H9 (cell line): Measurements from ENCODE around the gene GPS1. TPM values are rescaled to one million over a fixed set of nuclear protein-coding genes. Genes with fewer than 3 reads are reported as not detected.

ENCODE experiments used
- DNase-seq: peaks from one replicate; pipeline ENCODE4 v3.0.0-alpha.2; 2017
- H2AFZ ChIP-seq: one replicate; pipeline ENCODE4 v1.6.1; 2013; ENCODE audit warnings: mild to moderate bottlenecking, low read length, control low read depth, moderate library complexity
- H2AK5ac ChIP-seq: 2 replicates; pipeline ENCODE4 v1.6.1; 2013; ENCODE audit warnings: low read length, control low read depth, mixed read lengths; ENCODE audit not compliant: insufficient read length
- H2BK120ac ChIP-seq: one replicate; pipeline ENCODE4 v1.6.1; 2013; ENCODE audit warnings: low read depth, mild to moderate bottlenecking, low read length, control low read depth, inconsistent platforms; ENCODE audit not compliant: poor library complexity, severe bottlenecking
- H2BK12ac ChIP-seq: 2 replicates; pipeline ENCODE4 v1.6.1; 2013; ENCODE audit warnings: low read length, control low read depth, mixed read lengths, low read depth; ENCODE audit not compliant: insufficient read length
- H2BK15ac ChIP-seq: 2 replicates; pipeline ENCODE4 v1.6.1; 2013; ENCODE audit warnings: low read depth, low read length, control low read depth
- H2BK20ac ChIP-seq: one replicate; pipeline ENCODE4 v1.6.1; 2013; ENCODE audit warnings: low read depth, mild to moderate bottlenecking, low read length, control low read depth, inconsistent platforms; ENCODE audit not compliant: poor library complexity, severe bottlenecking
- H2BK5ac ChIP-seq: 2 replicates; pipeline ENCODE4 v1.6.1; 2013; ENCODE audit warnings: low read length, control low read depth, mixed read lengths; ENCODE audit not compliant: insufficient read length
- H3K14ac ChIP-seq: 2 replicates; pipeline ENCODE4 v1.6.1; 2013; ENCODE audit warnings: low read length, control low read depth; ENCODE audit not compliant: insufficient read depth
- H3K18ac ChIP-seq: 2 replicates; pipeline ENCODE4 v1.6.1; 2013; ENCODE audit warnings: low read depth, mild to moderate bottlenecking, mixed read lengths, low read length, control low read depth; ENCODE audit not compliant: insufficient read length
- H3K23ac ChIP-seq: 2 replicates; pipeline ENCODE4 v1.6.1; 2013; ENCODE audit warnings: low read length, control low read depth, mixed read lengths, low read depth; ENCODE audit not compliant: insufficient read length
- H3K23me2 ChIP-seq: 2 replicates; pipeline ENCODE4 v1.6.1; 2013; ENCODE audit warnings: low read depth, mild to moderate bottlenecking, mixed read lengths, low read length, control low read depth; ENCODE audit not compliant: insufficient read length, poor library complexity, severe bottlenecking
- H3K27ac ChIP-seq: 2 replicates; pipeline ENCODE4 v1.5.1; 2013; ENCODE audit warnings: low read length, control low read depth, mixed read lengths, low read depth; ENCODE audit not compliant: insufficient read length
- H3K27me3 ChIP-seq: 2 replicates; pipeline ENCODE4 v1.6.1; 2013; ENCODE audit warnings: low read length, control low read depth, inconsistent platforms; ENCODE audit not compliant: insufficient read depth
- H3K4ac ChIP-seq: 2 replicates; pipeline ENCODE4 v1.6.1; 2013; ENCODE audit warnings: low read depth, mild to moderate bottlenecking, control low read depth, inconsistent platforms, low read length, moderate library complexity
- H3K4me1 ChIP-seq: 2 replicates; pipeline ENCODE4 v1.6.1; 2013; ENCODE audit warnings: low read length, control low read depth, inconsistent platforms; ENCODE audit not compliant: insufficient read depth
- H3K4me2 ChIP-seq: 2 replicates; pipeline ENCODE4 v1.6.1; 2013; ENCODE audit warnings: low read length, control low read depth, mixed read lengths; ENCODE audit not compliant: insufficient read length, insufficient read depth
- H3K56ac ChIP-seq: 2 replicates; pipeline ENCODE4 v1.6.1; 2013; ENCODE audit warnings: low read depth, mild to moderate bottlenecking, mixed read lengths, low read length, control low read depth; ENCODE audit not compliant: insufficient read length
- H3K79me1 ChIP-seq: 2 replicates; pipeline ENCODE4 v1.6.1; 2013; ENCODE audit warnings: low read depth, mild to moderate bottlenecking, moderate library complexity, low read length, control low read depth, inconsistent platforms; ENCODE audit not compliant: insufficient read depth, poor library complexity, severe bottlenecking
- H3K79me2 ChIP-seq: 2 replicates; pipeline ENCODE4 v1.6.1; 2013; ENCODE audit warnings: low read length, control low read depth, inconsistent platforms; ENCODE audit not compliant: insufficient read depth
- H3K9ac ChIP-seq: 2 replicates; pipeline ENCODE4 v1.6.1; 2013; ENCODE audit warnings: low read length, control low read depth, mixed read lengths; ENCODE audit not compliant: insufficient read length; ENCODE audit errors: extremely low read depth
- H3K9me3 ChIP-seq: one replicate; pipeline ENCODE4 v1.6.1; 2013; ENCODE audit warnings: low read depth, low read length, inconsistent platforms; ENCODE audit not compliant: control insufficient read depth
- H3T11ph ChIP-seq: one replicate; pipeline ENCODE4 v1.6.1; 2013; ENCODE audit warnings: mild to moderate bottlenecking, low read length, control low read depth, inconsistent platforms
- H4K20me1 ChIP-seq: one replicate; pipeline ENCODE4 v1.6.1; 2013; ENCODE audit not compliant: control insufficient read depth, insufficient read length, insufficient read depth
- H4K5ac ChIP-seq: 2 replicates; pipeline ENCODE4 v1.6.1; 2013; ENCODE audit warnings: low read depth, mild to moderate bottlenecking, mixed read lengths, low read length, control low read depth; ENCODE audit not compliant: insufficient read length
- H4K8ac ChIP-seq: replicated peaks from 2 replicates; pipeline ENCODE4 v1.6.1; 2013; ENCODE audit warnings: low read length, control low read depth, mixed read lengths, low read depth; ENCODE audit not compliant: insufficient read length
- H4K91ac ChIP-seq: 2 replicates; pipeline ENCODE4 v1.6.1; 2013; ENCODE audit warnings: low read depth, mild to moderate bottlenecking, moderate library complexity, mixed read lengths, low read length, control low read depth; ENCODE audit not compliant: insufficient read length
- H3K27ac Mint-ChIP-seq, 3 experiments: 2 replicates in 2 of 3; 3 replicates in 1 of 3; pipeline ENCODE4 v1.8.0; 2020 to 2021; ENCODE audit warnings: mixed read lengths in 3 of 3, mild to moderate bottlenecking in 1 of 3, moderate library complexity in 1 of 3
- H3K27me3 Mint-ChIP-seq: 2 replicates; pipeline ENCODE4 v1.8.0; 2021; ENCODE audit warnings: low read depth, mild to moderate bottlenecking, moderate library complexity, mixed read lengths
- H3K36me3 Mint-ChIP-seq, 3 experiments: 2 replicates in 2 of 3; 3 replicates in 1 of 3; pipeline ENCODE4 v1.8.0; 2020 to 2021; ENCODE audit warnings: low read depth in 3 of 3, mixed read lengths in 3 of 3; ENCODE audit not compliant: insufficient read depth in 1 of 3
- H3K4me1 Mint-ChIP-seq, 2 experiments: 2 replicates each; pipeline ENCODE4 v1.8.0; 2020; ENCODE audit warnings: mixed read lengths in 2 of 2
- H3K4me3 Mint-ChIP-seq, 2 experiments: 2 replicates in 1 of 2; 3 replicates in 1 of 2; pipeline ENCODE4 v1.8.0; 2020 to 2021; ENCODE audit warnings: mild to moderate bottlenecking in 2 of 2, mixed read lengths in 2 of 2, moderate library complexity in 1 of 2
- H3K9me3 Mint-ChIP-seq, 2 experiments: 2 replicates in 1 of 2; 3 replicates in 1 of 2; pipeline ENCODE4 v1.8.0; 2020; ENCODE audit warnings: mild to moderate bottlenecking in 2 of 2, mixed read lengths in 2 of 2, moderate library complexity in 1 of 2
- CTCF ChIP-seq: fragments of 200-600 bp; sonication (generic); conservative IDR thresholded peaks from 3 replicates; pipeline ENCODE4 v1.8.0; 2021; ENCODE audit warnings: antibody characterized with exemption, mild to moderate bottlenecking
- WGBS: extraction: QIAGEN DNeasy Blood & Tissue Kit; methylation state at CpG from one replicate; pipeline ENCODE4 v1.1.7; 2013; ENCODE audit warnings: missing lambda C conversion rate, low lambda C conversion rate, mixed read lengths; ENCODE audit not compliant: insufficient read length; ENCODE audit errors: extremely low coverage; 5-methylcytosine and 5-hydroxymethylcytosine counted together
- total RNA-seq: library from RNA; stranded (reverse); gene quantifications from 2 replicates; pipeline ENCODE4 v1.2.1, GENCODE V29; 2021

GPS1 gene
- total RNA-seq, 1 experiment from 2014 or later, result 164 TPM

- Histone ChIP-seq H2BK5ac (no peak overlapping the region), H3K79me1 (no peaks in the 10 kb centered on the region), H2AFZ (no peak overlapping the region), H3K14ac (no peak overlapping the region), H3K9me3 (no peaks in the 10 kb centered on the region), H3K27me3 (no peaks in the 10 kb centered on the region), H3T11ph (no peak overlapping the region), H3K4me2 (no peak overlapping the region), H4K91ac (no peak overlapping the region), H2BK20ac (no peak overlapping the region), H3K4me1 (no peaks in the 10 kb centered on the region), H4K5ac (no peak overlapping the region), H2BK120ac (no peak overlapping the region), H3K18ac (no peak overlapping the region), H4K8ac (no peak overlapping the region), H3K4ac (no peak overlapping the region), H2BK12ac (no peak overlapping the region), H4K20me1 (no peaks in the 10 kb centered on the region), H3K23me2 (no peaks in the 10 kb centered on the region), H3K27ac (no peak overlapping the region), H3K9ac (no peak overlapping the region), H2AK5ac (no peak overlapping the region), H2BK15ac (no peak overlapping the region), H3K23ac (no peak overlapping the region), H3K56ac (no peak overlapping the region), H3K79me2 (no peaks in the 10 kb centered on the region)
- no peaks in the 10 kb centered on the region for H3K27me3 Mint-ChIP-seq
- DNase-seq, result no peak
- WGBS, result no CpG with 5 or more reads among the region's 25 CpGs
- H3K9me3 Mint-ChIP-seq, result no peaks in the 10 kb centered on the region
- H3K27ac Mint-ChIP-seq, result no peak overlapping the region
- H3K4me3 Mint-ChIP-seq, result no peak overlapping the region
- peaks cover 21 to 82% (median 59%) of the 10 kb centered on the region in 3 experiments; a peak in 6 of 7 replicates for H3K36me3 Mint-ChIP-seq
- TF ChIP-seq CTCF, result no peak
- no peaks in the 10 kb centered on the region for H3K4me1 Mint-ChIP-seq
Measured at GRCh38 chr17:82085931-82086764, 34.5 kb downstream of the GPS1 start.
